Fibroblast of villous mesenchyme (primary cell): Measurements from ENCODE around the gene MICALL1. TPM values are rescaled to one million over a fixed set of nuclear protein-coding genes. Genes with fewer than 3 reads are reported as not detected.

Experiments
- DNase-seq: peaks from one replicate; pipeline ENCODE4 v3.0.0-alpha.2; 2010; ENCODE audit warnings: low read depth
- H3K4me3 ChIP-seq: 2 replicates; pipeline ENCODE4 v1.5.1; 2011; ENCODE audit warnings: low read depth, mild to moderate bottlenecking, low read length
- total RNA-seq: library from RNA; depleted of rRNA; stranded (reverse); fragments of >200 nt; gene quantifications from 2 replicates; pipeline ENCODE4 v1.2.3, GENCODE V29; 2012
- TF ChIP-seq, protein P1 (sequence below): IDR thresholded peaks from 2 replicates; pipeline ENCODE4 v1.5.1; 2012; ENCODE audit warnings: low read depth, mild to moderate bottlenecking, low read length; ENCODE audit not compliant: insufficient read depth

The MICALL1 gene
- total RNA-seq, 1 donor, result 47.9 TPM

DNA sequence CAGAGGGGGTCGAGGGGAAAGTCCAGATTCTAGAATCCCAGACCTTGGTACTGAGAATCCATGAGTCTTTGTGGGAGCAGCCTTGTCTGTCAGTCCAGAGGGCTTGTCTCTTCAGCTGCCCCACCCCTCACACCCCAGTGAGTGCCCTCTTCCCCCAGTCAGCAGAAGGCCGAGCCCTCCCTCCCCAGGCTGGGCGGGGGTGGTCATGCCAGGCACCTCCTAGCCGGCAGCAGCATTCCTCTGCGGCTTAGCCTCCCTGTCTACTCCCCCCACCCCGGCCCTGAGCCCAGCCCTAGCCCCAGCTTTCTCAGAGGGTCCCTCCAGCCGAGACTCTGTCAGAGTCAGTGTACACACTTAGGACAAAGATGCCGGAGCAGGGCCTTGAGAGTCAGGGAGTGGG, 73.7 kb downstream of the MICALL1 start:
- H3K4me3 ChIP-seq, result no peak overlapping the region
- no peak for DNase-seq
- TF ChIP-seq, protein P1, sequence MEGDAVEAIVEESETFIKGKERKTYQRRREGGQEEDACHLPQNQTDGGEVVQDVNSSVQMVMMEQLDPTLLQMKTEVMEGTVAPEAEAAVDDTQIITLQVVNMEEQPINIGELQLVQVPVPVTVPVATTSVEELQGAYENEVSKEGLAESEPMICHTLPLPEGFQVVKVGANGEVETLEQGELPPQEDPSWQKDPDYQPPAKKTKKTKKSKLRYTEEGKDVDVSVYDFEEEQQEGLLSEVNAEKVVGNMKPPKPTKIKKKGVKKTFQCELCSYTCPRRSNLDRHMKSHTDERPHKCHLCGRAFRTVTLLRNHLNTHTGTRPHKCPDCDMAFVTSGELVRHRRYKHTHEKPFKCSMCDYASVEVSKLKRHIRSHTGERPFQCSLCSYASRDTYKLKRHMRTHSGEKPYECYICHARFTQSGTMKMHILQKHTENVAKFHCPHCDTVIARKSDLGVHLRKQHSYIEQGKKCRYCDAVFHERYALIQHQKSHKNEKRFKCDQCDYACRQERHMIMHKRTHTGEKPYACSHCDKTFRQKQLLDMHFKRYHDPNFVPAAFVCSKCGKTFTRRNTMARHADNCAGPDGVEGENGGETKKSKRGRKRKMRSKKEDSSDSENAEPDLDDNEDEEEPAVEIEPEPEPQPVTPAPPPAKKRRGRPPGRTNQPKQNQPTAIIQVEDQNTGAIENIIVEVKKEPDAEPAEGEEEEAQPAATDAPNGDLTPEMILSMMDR, result no peak

DNA sequence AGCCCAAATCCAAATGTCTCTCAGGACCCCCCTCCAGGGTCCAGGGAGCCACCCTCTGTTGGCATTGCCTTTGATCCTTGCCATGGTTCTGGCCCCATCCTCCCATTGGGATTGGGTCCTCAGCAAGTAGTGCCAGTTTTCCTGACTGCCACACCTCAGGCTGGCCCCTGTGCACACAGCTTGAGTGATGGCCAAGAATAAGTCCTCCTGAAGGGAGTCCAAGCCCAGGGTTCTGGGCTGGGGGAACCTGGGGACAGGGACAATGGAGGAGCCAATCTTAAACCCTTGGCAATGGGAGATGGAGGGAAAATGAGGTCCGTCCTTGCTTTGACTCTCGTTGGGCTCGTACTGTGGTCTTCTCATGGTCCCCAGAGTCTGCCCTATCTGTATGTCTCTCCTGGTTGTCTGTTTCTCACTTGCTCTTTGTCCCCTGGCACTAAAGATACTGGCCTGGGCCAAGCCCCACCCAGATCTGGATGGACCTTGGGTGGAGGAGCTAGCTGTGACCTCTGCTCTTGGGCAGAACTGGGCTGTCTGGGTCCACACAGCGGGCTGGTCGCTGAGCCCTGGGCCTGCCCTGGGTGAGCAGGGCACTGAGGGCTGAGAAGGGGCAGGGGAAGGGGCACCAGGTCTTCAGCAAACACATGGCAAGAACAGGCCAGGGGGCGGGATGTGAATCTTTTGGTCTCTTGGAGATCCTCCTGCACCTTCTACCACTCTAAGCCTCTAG, 75.3 kb downstream of the MICALL1 start:
- DNase-seq, result no peak
- H3K4me3 ChIP-seq, result no peak overlapping the region
- TF ChIP-seq, protein P1, result no peak

DNA sequence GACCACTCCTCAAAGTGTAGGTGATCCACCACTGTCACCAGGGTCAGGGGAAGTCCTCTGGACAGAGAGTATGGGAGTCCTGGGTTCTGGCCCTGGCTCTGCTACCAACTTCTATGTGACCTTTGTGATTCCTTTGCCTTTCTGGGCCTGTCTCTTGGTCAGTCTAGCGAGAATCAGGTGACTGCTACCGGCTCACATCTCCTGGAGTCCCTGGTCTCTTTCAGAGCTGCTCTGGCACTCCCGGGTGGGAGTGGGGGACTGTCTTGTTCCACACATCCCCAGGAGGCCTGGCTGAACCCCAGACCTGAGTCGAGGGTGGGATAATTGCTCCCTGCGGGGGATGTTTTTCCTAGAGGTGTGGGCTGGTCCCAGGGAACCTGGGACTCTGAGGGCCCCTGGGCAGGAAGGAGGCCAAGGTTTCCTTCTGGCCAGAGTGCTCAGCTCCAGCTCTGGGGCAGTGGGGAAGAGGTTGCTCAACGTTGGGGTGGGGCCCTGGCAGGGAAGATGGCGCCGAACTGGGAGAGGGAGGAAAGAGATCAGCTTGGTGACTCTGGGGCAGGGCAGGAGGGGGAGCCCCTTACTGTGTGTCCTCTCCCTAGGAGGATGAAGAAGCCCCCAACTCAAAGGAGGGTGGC, 76.2 kb downstream of the MICALL1 start:
- DNase-seq, result no peak
- TF ChIP-seq, protein P1, result no peak
- no peak overlapping the region for H3K4me3 ChIP-seq

DNA sequence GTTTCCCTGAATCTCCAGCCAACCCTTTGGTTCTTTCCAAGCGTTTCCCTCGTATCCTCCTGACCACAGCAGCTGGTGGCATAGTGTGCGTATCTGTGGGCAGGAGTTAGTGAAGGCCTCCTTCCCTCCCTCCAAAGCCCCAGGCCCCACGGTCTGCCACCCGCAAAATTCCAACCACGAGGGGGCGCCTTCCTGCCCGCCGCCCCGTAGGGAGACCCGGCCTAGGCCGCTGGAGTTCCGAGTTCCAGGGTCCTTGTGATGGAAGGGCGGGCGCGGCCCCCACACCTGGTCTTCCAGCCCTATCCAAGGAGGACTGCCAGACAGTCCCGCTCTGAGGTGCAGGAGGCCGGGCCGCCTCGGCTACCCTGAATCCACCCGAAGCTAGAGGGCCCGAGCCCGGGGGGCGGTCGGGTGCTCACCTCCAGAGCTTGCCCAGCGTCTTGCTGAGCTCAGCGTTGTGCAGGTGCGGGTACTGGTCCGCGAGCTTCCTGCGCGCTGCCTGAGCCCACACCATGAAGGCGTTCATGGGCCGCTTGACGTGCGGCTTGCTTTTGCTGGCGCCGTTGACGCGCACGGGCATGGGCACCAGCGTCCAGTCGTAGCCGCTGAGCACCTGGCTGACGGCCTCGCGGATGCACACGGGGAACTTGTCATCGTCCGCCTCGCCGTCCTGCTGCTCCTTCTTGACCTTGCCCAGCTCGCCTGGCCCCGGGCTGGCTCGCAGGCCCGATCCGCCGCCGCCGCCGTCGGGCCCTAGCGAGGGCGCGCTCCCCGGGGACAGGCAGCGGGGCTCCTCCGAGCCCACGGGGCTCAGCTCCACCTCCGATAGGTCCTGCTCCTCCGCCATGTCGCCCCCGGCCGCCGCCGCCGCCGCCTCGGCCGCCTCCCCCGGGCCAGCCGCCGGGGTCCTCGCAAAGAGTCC, 77.1 kb downstream of the MICALL1 start:
- TF ChIP-seq, protein P1, result peak; percentile 22
- no peak for DNase-seq
- H3K4me3 ChIP-seq, result no peak overlapping the region

DNA sequence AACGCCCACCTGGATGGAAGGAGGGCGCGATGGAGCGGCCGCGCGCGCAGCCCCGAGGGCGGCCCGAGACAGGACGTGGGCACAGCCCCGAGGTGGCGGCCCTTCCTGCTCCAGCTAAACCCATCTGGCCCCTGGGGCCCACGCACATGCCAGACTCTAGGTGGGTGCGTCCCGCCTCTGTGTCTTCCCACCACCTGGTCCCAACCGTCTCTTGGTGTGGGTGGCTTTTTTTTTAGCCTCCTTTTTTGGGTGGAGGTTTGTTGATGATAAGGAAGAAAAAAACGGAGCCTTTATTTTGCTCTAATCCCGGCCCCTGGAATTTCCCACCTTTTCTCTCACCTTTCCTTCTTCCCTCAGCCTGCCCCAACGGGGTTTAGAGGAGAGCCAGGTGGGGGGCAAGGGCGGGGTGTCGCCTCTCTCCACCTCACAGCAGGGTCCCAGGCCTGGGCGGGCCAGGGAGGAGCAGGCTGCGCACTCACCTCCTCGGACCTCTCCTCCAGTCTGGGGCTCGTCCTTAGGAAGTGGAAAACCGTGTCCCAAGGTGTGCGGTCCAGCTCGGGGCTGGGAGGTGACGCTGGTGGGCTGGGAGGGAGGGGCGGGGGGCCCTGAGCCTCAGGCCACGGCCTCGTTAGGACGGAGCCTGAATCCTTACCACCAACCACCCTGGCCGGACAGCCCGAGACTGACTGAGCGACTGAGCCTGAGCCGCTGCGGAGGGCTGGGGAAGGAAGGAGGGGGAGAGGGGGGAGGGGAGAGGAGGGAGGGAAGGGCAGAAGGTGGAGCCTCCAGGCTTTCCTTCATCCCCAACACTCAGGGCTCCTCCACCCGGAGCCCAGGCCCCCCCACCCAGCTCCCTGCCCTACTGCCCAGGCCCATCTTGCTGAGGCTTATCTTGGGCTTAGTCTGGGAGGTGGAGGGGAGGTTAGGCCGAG, 78.0 kb downstream of the MICALL1 start, which contains the start of gene SOX10:
Gene SOX10, minus strand, starts transcription at position 696 of the 932 bp plus-strand sequence. CDS start 771 bp downstream, outside the sequence.
- TF ChIP-seq, protein P1, result no peak
- no peak for DNase-seq
- no peak within 1 kb of the TSS for H3K4me3 ChIP-seq
